ENCODE results near the gene HOPX. TPM values are rescaled to one million over a fixed set of nuclear protein-coding genes. Genes with fewer than 3 reads are reported as not detected.
A peak's percentile ranks its signal among the peaks of the same experiment; 100 is the strongest.

Gene HOPX
- total RNA-seq, 1 experiment from 2014 or later = not detected

DNA sequence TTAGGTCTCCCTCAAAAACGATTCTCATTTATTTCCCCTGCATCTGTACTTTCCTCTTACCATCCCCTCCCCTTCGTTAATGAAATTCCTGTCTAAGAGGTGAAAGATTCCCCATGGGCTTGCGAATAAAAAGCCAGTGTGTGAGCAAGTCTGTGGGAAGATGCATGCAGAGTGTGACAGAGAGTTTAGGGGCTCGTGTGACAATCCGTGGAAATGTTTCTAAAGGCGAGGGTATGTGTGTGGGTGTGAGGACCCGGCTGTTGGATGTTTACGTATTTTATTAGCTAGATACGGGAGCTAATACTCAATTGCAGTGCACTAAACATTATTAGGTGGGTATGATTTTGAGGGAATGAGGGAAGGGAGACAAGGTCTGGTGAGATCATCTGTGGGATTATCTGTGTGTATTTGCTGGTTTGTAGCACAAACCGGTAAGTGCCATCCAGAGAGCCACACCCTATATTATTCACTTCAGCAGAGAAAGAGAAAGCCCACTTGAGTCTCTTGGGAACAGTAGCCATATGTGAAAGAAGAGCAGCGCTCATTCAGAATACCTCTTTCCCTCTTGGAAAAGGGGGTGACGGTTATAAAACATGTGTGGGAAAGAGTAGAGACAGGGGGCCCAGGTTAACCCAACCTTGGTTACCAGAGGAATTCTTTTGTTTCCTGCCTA lies 893 bp upstream of the HOPX start:
- Histone ChIP-seq H3K9me3 (no peaks in the 10 kb centered on the region), H3K36me3 (ENCODE audit: control insufficient read depth, insufficient read depth, low read length) (no peaks in the 10 kb centered on the region), H3K27me3 (replicated peaks; ENCODE audit: control insufficient read depth, insufficient read depth, low read length) (no peaks in the 10 kb centered on the region), H3K4me1 (peaks cover 10% of the 10 kb centered on the region; the same call in 1 of the 2 replicates), H3K4me3 (ENCODE audit: low read depth, low read length) (no peak overlapping the region)
- DNase-seq = no peak
- H3K9me3 Mint-ChIP-seq (ENCODE audit: unreplicated experiment) = no peaks in the 10 kb centered on the region
- H3K27me3 Mint-ChIP-seq (ENCODE audit: insufficient read depth, unreplicated experiment) = no peaks in the 10 kb centered on the region
- ChIA-PET POLR2A (no interaction called here), CTCF (interaction anchor here (1.8 kb wide), 1 partner anchor 118 kb away, joined by 10 read pairs; no protein-coding TSS in a partner anchor)
- H3K4me3 Mint-ChIP-seq (ENCODE audit: unreplicated experiment) = peak overlapping the region; percentile 45
- intact Hi-C loops (cut with micrococcal nuclease; ENCODE audit: unreplicated experiment) = no loop called here
- H3K36me3 Mint-ChIP-seq (ENCODE audit: insufficient read depth, unreplicated experiment) = no peaks in the 10 kb centered on the region
- no TSS peak for BruUV-seq (replicated peaks)
- H3K27ac Mint-ChIP-seq (ENCODE audit: unreplicated experiment) = no peak overlapping the region
- peaks cover 25% of the 10 kb centered on the region for H3K4me1 Mint-ChIP-seq (ENCODE audit: low read depth, unreplicated experiment)
- TF ChIP-seq, protein P1, sequence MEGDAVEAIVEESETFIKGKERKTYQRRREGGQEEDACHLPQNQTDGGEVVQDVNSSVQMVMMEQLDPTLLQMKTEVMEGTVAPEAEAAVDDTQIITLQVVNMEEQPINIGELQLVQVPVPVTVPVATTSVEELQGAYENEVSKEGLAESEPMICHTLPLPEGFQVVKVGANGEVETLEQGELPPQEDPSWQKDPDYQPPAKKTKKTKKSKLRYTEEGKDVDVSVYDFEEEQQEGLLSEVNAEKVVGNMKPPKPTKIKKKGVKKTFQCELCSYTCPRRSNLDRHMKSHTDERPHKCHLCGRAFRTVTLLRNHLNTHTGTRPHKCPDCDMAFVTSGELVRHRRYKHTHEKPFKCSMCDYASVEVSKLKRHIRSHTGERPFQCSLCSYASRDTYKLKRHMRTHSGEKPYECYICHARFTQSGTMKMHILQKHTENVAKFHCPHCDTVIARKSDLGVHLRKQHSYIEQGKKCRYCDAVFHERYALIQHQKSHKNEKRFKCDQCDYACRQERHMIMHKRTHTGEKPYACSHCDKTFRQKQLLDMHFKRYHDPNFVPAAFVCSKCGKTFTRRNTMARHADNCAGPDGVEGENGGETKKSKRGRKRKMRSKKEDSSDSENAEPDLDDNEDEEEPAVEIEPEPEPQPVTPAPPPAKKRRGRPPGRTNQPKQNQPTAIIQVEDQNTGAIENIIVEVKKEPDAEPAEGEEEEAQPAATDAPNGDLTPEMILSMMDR (IDR thresholded peaks at IDR 0.05; ENCODE audit: insufficient read depth in 1 of 2, low read depth in 1 of 2, low read length in 1 of 2, severe bottlenecking in 1 of 2, unreplicated experiment in 1 of 2) = no peak

DNA sequence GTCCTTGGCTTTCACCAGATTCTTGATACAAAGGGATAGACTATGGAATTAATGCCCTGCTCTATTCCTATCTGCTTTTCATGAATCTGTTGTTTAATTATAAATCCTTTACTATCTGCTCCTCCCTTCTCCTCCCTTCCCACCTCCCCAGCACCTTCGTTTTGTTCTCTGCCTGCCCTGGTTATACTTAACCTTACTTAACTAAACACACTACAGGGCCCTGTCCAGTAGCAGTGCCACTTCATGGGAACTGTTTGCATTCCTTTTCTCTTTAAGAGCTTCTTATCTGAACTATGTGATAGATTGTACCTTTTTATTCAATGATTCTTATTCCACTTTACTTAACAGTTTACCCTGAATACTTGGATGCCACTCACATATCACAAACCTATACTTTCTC lies 830 bp downstream of the HOPX start:
- Mint-ChIP-seq H3K36me3 (ENCODE audit: insufficient read depth, unreplicated experiment) (no peaks in the 10 kb centered on the region), H3K27me3 (ENCODE audit: insufficient read depth, unreplicated experiment) (no peaks in the 10 kb centered on the region), H3K9me3 (ENCODE audit: unreplicated experiment) (no peaks in the 10 kb centered on the region), H3K27ac (ENCODE audit: unreplicated experiment) (no peak overlapping the region), H3K4me3 (ENCODE audit: unreplicated experiment) (no peak overlapping the region), H3K4me1 (ENCODE audit: low read depth, unreplicated experiment) (peaks cover 25% of the 10 kb centered on the region)
- TF ChIP-seq, protein P1 (IDR thresholded peaks at IDR 0.05; ENCODE audit: insufficient read depth in 1 of 2, low read depth in 1 of 2, low read length in 1 of 2, severe bottlenecking in 1 of 2, unreplicated experiment in 1 of 2) = no peak
- DNase-seq = no peak
- Histone ChIP-seq H3K4me3 (ENCODE audit: low read depth, low read length) (no peak overlapping the region), H3K27me3 (replicated peaks; ENCODE audit: control insufficient read depth, insufficient read depth, low read length) (no peaks in the 10 kb centered on the region), H3K36me3 (ENCODE audit: control insufficient read depth, insufficient read depth, low read length) (no peaks in the 10 kb centered on the region), H3K4me1 (peaks cover 10% of the 10 kb centered on the region; the same call in 1 of the 2 replicates), H3K9me3 (no peaks in the 10 kb centered on the region)
- no TSS peak for BruUV-seq (replicated peaks)
- CTCF ChIA-PET = interaction anchor here (1.2 to 1.8 kb wide), 2 partner anchors 104 to 120 kb away, joined by 3 to 10 read pairs; no protein-coding TSS in a partner anchor
- intact Hi-C loops (cut with micrococcal nuclease; ENCODE audit: unreplicated experiment) = no loop called here
- POLR2A ChIA-PET = no interaction called here

DNA sequence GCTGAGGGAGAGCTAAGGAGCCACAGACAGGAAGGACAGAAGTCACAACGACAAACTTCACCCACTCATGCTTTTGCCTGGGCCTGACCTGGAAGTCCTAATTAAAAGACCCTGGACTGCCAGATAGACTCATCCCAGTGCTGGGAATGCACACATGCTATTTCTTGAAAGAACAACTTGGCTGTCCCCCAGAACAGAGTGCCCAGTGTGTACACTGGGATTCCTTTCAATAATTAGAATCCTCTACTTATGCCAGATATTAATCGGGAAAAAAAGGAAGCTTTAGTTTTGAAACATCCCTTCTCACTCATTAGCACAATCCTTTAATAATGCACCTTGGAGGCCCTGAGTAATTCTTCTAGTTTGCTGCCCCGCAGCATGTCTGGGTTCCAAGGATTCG lies 3.4 kb downstream of the HOPX start:
- Mint-ChIP-seq H3K36me3 (ENCODE audit: insufficient read depth, unreplicated experiment) (no peaks in the 10 kb centered on the region), H3K9me3 (ENCODE audit: unreplicated experiment) (no peaks in the 10 kb centered on the region), H3K4me1 (ENCODE audit: low read depth, unreplicated experiment) (peaks cover 25% of the 10 kb centered on the region), H3K4me3 (ENCODE audit: unreplicated experiment) (no peak overlapping the region), H3K27me3 (ENCODE audit: insufficient read depth, unreplicated experiment) (peaks cover 2% of the 10 kb centered on the region), H3K27ac (ENCODE audit: unreplicated experiment) (no peak overlapping the region)
- no TSS peak for BruUV-seq (replicated peaks)
- no peak for DNase-seq
- Histone ChIP-seq H3K9me3 (no peaks in the 10 kb centered on the region), H3K27me3 (replicated peaks; ENCODE audit: control insufficient read depth, insufficient read depth, low read length) (no peaks in the 10 kb centered on the region), H3K36me3 (ENCODE audit: control insufficient read depth, insufficient read depth, low read length) (no peaks in the 10 kb centered on the region), H3K4me1 (peaks cover 10% of the 10 kb centered on the region; the same call in 1 of the 2 replicates), H3K4me3 (ENCODE audit: low read depth, low read length) (no peak overlapping the region)
- ChIA-PET CTCF (interaction anchor here (0.6 kb wide), 1 partner anchor 123 kb away, joined by 12 read pairs; no protein-coding TSS in a partner anchor), POLR2A (no interaction called here)
- intact Hi-C loops (cut with micrococcal nuclease; ENCODE audit: unreplicated experiment) = no loop called here
- TF ChIP-seq, protein P1 (IDR thresholded peaks at IDR 0.05; ENCODE audit: insufficient read depth in 1 of 2, low read depth in 1 of 2, low read length in 1 of 2, severe bottlenecking in 1 of 2, unreplicated experiment in 1 of 2) = no peak

All from Caco-2 (cell line).